ENCODE results near the gene ZNF462. TPM values are rescaled to one million over a fixed set of nuclear protein-coding genes. Genes with fewer than 3 reads are reported as not detected.

ZNF462 gene
- total and polyA plus RNA-seq, 2 of the 13 experiments (the other 11 are each of a cell fraction or from before 2014, with no cell fraction given) = not detected

GRCh38 chr9:106864373-106865143 lies 1.6 kb downstream of the ZNF462 start:
- no peaks in the 10 kb centered on the region for H3K36me3 ChIP-seq (replicated peaks in 1 of 2; ENCODE audit: control insufficient read depth in 1 of 2, insufficient read depth in 2 of 2, low read length in 2 of 2)
- H3K27me3 ChIP-seq (ENCODE audit: control insufficient read depth in 1 of 2, insufficient read depth in 2 of 2, low read length in 2 of 2) = peaks cover 0 to 37% of the 10 kb centered on the region in 2 experiments; a peak in 3 of 5 replicates
- FAIRE-seq (no peak), ATAC-seq (no peak), DNase-seq (ENCODE audit: low spot score) (no peak)
- no peaks in the 10 kb centered on the region for H4K20me1 ChIP-seq (ENCODE audit: insufficient read depth, low read length)
- TF ChIP-seq, protein P1, sequence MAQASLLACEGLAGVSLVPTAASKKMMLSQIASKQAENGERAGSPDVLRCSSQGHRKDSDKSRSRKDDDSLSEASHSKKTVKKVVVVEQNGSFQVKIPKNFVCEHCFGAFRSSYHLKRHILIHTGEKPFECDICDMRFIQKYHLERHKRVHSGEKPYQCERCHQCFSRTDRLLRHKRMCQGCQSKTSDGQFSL (CRISPR knock-in tag; IDR thresholded peaks at IDR 0.05) = no peak
- no peak for TF ChIP-seq RXRB (CRISPR knock-in tag; IDR thresholded peaks at IDR 0.05; ENCODE audit: borderline replicate concordance)
- TF ChIP-seq JUND (CRISPR knock-in tag; IDR thresholded peaks at IDR 0.05) = no peak
- TF ChIP-seq WIZ (CRISPR knock-in tag; IDR thresholded peaks at IDR 0.05) = no peak
- no peak for TF ChIP-seq NFATC3 (CRISPR knock-in tag; IDR thresholded peaks at IDR 0.05)
- no peak for TF ChIP-seq ZNF780A (CRISPR knock-in tag; IDR thresholded peaks at IDR 0.05)
- no peak for TF ChIP-seq ZNF891 (CRISPR knock-in tag; IDR thresholded peaks at IDR 0.05)
- no peak for TF ChIP-seq ZNF547 (CRISPR knock-in tag; IDR thresholded peaks at IDR 0.05)
- TF ChIP-seq ZNF646 (CRISPR knock-in tag; IDR thresholded peaks at IDR 0.05) = no peak
- TF ChIP-seq NR2F6 (IDR thresholded peaks at IDR 0.05) = no peak
- no peak for TF ChIP-seq NR2F6 (CRISPR knock-in tag; IDR thresholded peaks at IDR 0.05)
- no peak for TF ChIP-seq ZNF800 (CRISPR knock-in tag; IDR thresholded peaks at IDR 0.05)
- TF ChIP-seq ZNF589 (CRISPR knock-in tag; conservative IDR thresholded peaks at IDR 0.05) = no peak
- TF ChIP-seq MTA3 (CRISPR knock-in tag; IDR thresholded peaks at IDR 0.05) = no peak
- no peak for TF ChIP-seq ZFP1 (CRISPR knock-in tag; IDR thresholded peaks at IDR 0.05)
- in situ Hi-C loops (cut with HindIII; ENCODE audit: extremely low pct_ligation_motif_present, low pct_unique_long_range_greater_than_20kb) (no loop called here), intact Hi-C loops (cut with micrococcal nuclease; ENCODE audit: unreplicated experiment) (no loop called here)
- H3K4me2 ChIP-seq (ENCODE audit: low read depth, low read length) = no peak overlapping the region
- H2AFZ ChIP-seq (ENCODE audit: low read length) = no peak overlapping the region
- ChIA-PET CTCF (ENCODE audit: low intra/inter-chr PET ratio, low total read pairs) (no interaction called here), POLR2A (no interaction called here)
- no peaks in the 10 kb centered on the region for H3K9me3 ChIP-seq (ENCODE audit: low read length)
- H3K27ac ChIP-seq (ENCODE audit: extremely low read length, insufficient read depth, low read length) = no peak overlapping the region
- H3K9ac ChIP-seq (ENCODE audit: insufficient read depth, low read depth, low read length) = no peak overlapping the region
- no peaks in the 10 kb centered on the region for H3K4me1 ChIP-seq (ENCODE audit: insufficient read depth, low read length)
- no TSS peak for BruUV-seq (replicated peaks)
- WGBS (ENCODE audit: low lambda C conversion rate) = 38% methylated on average over 10 of the region's 11 CpGs
- H3K79me2 ChIP-seq (ENCODE audit: insufficient read depth, low read length) = no peaks in the 10 kb centered on the region
- H3K4me3 ChIP-seq (replicated peaks in 1 of 3; ENCODE audit: insufficient read depth in 1 of 3, low read depth in 2 of 3, low read length in 3 of 3) = no peak overlapping the region
